Measurements from ENCODE around the gene HOXC11.

The HOXC11 gene

DNA sequence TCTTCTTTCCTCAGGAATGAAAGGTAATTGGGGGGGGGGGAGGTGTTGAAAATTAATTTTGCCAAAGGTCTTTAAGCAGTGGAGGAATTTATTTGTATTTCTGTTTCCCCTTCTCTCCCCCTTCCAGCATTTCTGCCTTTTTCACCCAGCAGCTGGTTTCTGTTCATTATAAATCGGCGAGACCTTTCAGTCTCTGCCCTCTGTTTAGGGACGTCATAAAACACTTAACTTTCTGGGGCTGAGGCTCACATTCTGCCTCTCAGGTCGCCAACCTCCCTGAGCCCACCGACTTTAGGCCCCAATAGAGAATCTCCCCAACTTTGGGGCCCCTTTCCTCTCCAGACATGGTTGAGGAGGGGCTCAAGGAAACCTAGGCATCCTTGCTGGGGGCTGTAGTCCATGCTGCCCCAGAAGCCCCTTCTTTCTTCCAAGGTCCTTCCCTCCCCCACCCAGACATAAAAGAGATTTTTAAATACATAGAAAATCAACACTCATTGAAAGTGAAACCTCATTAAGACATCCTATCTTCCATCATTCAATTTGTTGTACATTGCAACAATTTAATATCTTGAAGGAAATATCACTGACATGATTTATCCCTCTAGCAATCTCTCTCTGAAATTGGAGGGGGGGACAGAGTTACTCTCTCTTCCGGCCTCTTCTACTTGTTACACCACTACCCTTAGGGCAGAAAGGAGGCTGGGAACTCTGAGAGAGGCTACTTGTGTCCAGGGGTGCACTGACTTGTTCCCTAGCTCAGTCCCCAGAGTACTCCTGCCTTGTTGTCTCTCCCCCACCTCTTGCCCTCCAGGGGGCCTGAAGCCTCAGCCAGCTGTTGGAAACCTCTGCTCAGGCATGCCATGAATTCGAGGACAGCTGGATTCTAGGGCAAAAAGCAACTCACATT lies 52.8 kb downstream of the HOXC11 start:
- no peak for DNase-seq

DNA sequence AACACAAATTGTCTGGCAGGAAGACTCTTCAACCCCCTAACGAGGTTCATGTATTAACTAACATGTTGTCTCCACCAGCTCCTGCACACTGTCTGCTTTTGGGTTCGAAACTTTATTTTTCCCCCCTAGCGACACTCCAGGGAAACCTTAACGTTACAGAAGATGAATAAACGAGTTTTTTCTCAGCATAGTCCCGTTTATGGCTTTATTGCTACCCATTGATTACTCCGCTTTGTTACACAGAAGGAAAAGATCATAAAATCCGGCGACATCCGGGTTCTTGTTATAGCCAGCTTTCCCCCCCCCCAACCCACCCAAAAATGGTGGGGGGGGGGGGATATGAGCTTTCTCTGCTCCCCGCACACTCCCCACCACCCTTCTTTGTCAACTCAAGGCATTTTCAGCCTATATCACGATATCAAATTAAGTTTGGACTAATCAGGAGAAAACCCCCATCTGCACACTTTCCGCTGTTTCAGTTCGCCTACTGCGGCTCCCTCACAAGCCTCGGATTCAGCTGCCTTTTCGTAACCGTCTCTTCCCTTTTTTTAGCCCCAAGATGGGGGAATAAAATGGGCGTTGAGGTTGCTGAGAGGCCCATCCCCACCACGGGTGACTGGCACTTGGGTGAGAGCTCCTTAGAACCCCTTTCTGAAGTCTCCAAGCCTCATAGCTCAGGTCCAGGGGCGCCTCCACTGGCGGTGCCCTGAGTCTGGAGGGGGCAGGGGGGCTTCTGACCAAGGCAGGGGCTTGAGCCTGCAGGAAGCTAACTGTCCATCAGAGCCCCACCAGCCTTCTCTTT lies 53.9 kb downstream of the HOXC11 start:
- no peak for DNase-seq

Data from CD4-positive, alpha-beta T cell treated with Interleukin-21 for 1 hour (primary cell).